ENCODE measurements around the gene ATP6AP1.

DNA sequence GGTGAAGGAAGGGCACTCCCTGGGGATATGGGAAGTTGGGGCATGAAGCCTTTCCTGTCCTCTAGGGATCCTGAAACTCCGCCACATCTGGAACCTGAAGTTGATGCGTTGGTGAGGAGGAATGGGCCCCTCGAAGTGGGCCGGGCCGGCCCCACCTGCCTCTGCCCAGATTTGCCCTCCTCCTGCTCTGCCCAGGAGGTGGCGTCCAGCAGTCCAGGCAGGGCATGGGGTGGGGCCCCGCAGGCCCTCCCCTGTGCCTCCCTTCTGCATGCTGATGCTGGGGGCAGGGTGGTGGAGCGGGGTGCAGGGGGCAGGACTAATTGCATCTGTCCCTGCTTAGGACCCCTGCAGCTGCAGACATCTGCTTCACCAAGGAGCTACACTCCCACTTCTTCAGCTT, 15.3 kb upstream of the ATP6AP1 start:
- TF ChIP-seq, protein P1, sequence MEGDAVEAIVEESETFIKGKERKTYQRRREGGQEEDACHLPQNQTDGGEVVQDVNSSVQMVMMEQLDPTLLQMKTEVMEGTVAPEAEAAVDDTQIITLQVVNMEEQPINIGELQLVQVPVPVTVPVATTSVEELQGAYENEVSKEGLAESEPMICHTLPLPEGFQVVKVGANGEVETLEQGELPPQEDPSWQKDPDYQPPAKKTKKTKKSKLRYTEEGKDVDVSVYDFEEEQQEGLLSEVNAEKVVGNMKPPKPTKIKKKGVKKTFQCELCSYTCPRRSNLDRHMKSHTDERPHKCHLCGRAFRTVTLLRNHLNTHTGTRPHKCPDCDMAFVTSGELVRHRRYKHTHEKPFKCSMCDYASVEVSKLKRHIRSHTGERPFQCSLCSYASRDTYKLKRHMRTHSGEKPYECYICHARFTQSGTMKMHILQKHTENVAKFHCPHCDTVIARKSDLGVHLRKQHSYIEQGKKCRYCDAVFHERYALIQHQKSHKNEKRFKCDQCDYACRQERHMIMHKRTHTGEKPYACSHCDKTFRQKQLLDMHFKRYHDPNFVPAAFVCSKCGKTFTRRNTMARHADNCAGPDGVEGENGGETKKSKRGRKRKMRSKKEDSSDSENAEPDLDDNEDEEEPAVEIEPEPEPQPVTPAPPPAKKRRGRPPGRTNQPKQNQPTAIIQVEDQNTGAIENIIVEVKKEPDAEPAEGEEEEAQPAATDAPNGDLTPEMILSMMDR (conservative IDR thresholded peaks at IDR 0.05 in 1 of 2, IDR thresholded peaks at IDR 0.05 in 1 of 2; ENCODE audit: extremely low read depth in 1 of 2, insufficient read depth in 1 of 2, low read depth in 1 of 2, low read length in 2 of 2), result no peak
- TF ChIP-seq EZH2 (IDR thresholded peaks at IDR 0.05; ENCODE audit: borderline replicate concordance, low read length), result no peak
